Heart left ventricle (tissue), 13 donors: Measurements from ENCODE around the gene RPA1.

Source experiments
- CTCF ChIP-seq, 12 donors: fragments of 200-600 bp; sonication (generic) in 4 of 12; IDR thresholded peaks; one replicate each; pipeline versions ENCODE4 v1.5.0 to v1.8.0; 2018 to 2022; ENCODE audit warnings: antibody characterized with exemption in 12 of 12, mild to moderate bottlenecking in 5 of 12
- POLR2A ChIP-seq, 2 donors: fragments of 450-650 bp; IDR thresholded peaks; one replicate each; pipeline ENCODE4 v1.6.1; 2017; ENCODE audit warnings: antibody characterized with exemption in 2 of 2, mild to moderate bottlenecking in 2 of 2, moderate library complexity in 2 of 2
- donor health status: ischemic (EF 13 %, LVEDD 7.1; RV severe dilation, severe dysfunction).
- donor health status: DM: no; HTN: yes; CAD: no.
- donor health status: DM: no; HTN: no; CAD: no.
- donor health status: ischemic (EF 25% LVEDD 6.9; RV normal size, moderate dysfunction).
- donor health status: ischemic (EF 25% LVEDD 5.7; RV mildly dilated, moderate dysfunction).
- donor health status: ischemic (EF 35%, LVEDD 5.7; RV mildly dilated, moderate dysfunction).
- donor health status: nonischemic (EF 11% LVEDD 7.7; RV severe dilation, severe dysfunction).
- donor health status: DM: yes; HTN: yes; CAD: no.
- donor health status: PGD.
- donor health status: ischemic (EF 29% LVEDD 5.4; RV normal size, mild dysfunction).
- donor health status: nonischemic (EF 23%, LVEDD 6.1; RV moderate dilation, normal function).

GRCh38 chr17:1918346-1919162 lies 88.7 kb downstream of the RPA1 start:
- no peak for TF ChIP-seq CTCF (IDR thresholded peaks at IDR 0.05)
- no peak for TF ChIP-seq POLR2A (IDR thresholded peaks at IDR 0.05)
